Effector memory CD8-positive, alpha-beta T cell (primary cell): ENCODE measurements around the gene NTM.

ENCODE experiments used
- ATAC-seq: fragments of 150-1000 bp; cut with Tn5 transposase; replicated peaks from 2 replicates; pipeline ENCODE4 v1.10.0; 2021; ENCODE audit warnings: mild to moderate bottlenecking, moderate library complexity
- DNase-seq, 3 experiments: peaks; one replicate each; pipeline ENCODE4 v3.0.0; 2021
- H3K27ac Mint-ChIP-seq, 2 donors: one replicate each; pipeline ENCODE4 v1.8.0; 2022; ENCODE audit warnings: mild to moderate bottlenecking in 2 of 2, mixed read lengths in 2 of 2, moderate library complexity in 2 of 2
- H3K27me3 Mint-ChIP-seq, 2 donors: one replicate each; pipeline ENCODE4 v1.8.0; 2022; ENCODE audit warnings: mixed read lengths in 2 of 2
- H3K36me3 Mint-ChIP-seq: one replicate; pipeline ENCODE4 v1.8.0; 2022; ENCODE audit warnings: mild to moderate bottlenecking, moderate library complexity, mixed read lengths; ENCODE audit not compliant: insufficient read depth
- H3K4me1 Mint-ChIP-seq, 2 donors: one replicate each; pipeline ENCODE4 v1.8.0; 2022; ENCODE audit warnings: low read depth in 2 of 2, mixed read lengths in 2 of 2
- H3K4me3 Mint-ChIP-seq, 2 donors: one replicate each; pipeline ENCODE4 v1.8.0; 2022; ENCODE audit warnings: mild to moderate bottlenecking in 2 of 2, mixed read lengths in 2 of 2, moderate library complexity in 2 of 2
- H3K9me3 Mint-ChIP-seq, 2 donors: one replicate each; pipeline ENCODE4 v1.8.0; 2022; ENCODE audit warnings: mixed read lengths in 2 of 2

NTM gene

DNA sequence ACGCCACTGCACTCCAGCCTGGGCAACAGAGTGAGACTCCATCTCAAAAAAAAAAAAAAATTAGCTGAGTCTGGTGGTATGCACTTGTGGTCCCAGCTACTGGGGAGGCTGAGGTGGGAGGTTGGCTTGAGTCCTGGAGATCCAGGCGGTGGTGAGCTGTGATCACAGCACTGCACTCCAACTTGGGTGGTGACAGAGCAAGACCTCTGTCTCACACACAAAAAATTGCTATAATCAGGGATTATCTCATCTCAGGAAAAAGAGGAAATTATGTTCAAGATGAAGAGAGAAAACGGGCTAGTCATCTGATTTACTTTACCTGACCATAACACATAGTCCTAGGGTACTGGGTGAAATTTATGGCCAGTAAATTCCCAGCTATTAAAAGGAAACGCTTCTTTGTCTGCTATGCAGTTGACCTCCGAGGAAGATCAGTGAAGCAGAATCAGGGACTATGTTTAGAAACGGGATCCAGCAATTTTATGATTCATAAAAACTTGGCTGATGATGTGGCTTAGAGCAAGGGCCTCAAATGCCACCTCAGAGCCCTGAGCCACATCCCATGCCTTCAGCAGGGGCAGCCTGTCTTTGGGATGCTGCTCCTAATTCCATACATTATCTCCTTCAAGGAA, 386.2 kb downstream of the NTM start:
- H3K9me3 Mint-ChIP-seq, result peaks cover 0 to 2% of the 10 kb centered on the region in 2 donors
- H3K4me1 Mint-ChIP-seq, result no peaks in the 10 kb centered on the region
- H3K27me3 Mint-ChIP-seq, result no peaks in the 10 kb centered on the region
- no peak for ATAC-seq
- H3K27ac Mint-ChIP-seq, result no peak overlapping the region
- no peak overlapping the region for H3K4me3 Mint-ChIP-seq
- no peaks in the 10 kb centered on the region for H3K36me3 Mint-ChIP-seq
- no peak for DNase-seq

DNA sequence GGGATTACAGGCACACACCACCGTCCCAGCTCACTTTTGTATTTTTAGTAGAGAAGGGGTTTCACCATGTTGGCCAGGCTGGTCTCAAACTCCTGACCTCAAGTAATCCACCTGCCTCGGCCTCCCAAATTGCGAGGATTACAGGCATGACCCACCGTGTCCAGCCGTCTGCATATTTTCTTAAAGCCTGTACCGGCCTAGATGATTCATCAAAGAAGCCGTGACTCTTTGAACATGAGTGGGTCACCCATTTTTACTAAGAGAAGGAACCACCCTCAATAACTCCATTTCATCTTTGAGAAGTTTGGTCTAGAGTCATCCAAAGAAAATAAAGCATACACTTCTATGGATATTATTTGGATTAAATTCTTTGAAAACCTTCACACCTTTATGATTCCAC, 388.3 kb downstream of the NTM start:
- Mint-ChIP-seq H3K36me3 (no peaks in the 10 kb centered on the region), H3K27me3 (no peaks in the 10 kb centered on the region), H3K27ac (no peak overlapping the region), H3K4me1 (no peaks in the 10 kb centered on the region), H3K4me3 (no peak overlapping the region), H3K9me3 (no peaks in the 10 kb centered on the region)
- no peak for ATAC-seq
- no peak for DNase-seq

DNA sequence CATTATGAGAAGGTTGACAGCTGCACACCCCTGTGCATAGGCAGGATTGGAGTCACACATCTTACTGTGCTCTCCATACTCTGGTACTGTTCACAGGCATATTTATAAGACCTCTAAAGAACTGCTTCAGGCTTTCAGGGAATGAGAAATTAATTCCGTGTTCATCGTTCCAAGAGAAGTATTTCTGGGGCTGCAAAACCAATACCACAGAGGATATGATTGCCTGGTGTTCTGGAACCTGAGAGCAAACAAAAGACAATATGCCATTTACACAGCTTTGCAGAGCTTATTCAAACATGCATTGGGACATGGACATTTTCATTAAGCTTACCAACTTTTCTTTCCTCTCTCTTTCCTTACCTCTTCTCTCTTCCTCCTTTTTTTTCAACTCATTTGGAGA, 388.7 kb downstream of the NTM start:
- Mint-ChIP-seq H3K9me3 (no peaks in the 10 kb centered on the region), H3K27ac (no peak overlapping the region), H3K4me1 (no peaks in the 10 kb centered on the region), H3K4me3 (no peak overlapping the region), H3K27me3 (no peaks in the 10 kb centered on the region), H3K36me3 (no peaks in the 10 kb centered on the region)
- DNase-seq, result no peak
- no peak for ATAC-seq

DNA sequence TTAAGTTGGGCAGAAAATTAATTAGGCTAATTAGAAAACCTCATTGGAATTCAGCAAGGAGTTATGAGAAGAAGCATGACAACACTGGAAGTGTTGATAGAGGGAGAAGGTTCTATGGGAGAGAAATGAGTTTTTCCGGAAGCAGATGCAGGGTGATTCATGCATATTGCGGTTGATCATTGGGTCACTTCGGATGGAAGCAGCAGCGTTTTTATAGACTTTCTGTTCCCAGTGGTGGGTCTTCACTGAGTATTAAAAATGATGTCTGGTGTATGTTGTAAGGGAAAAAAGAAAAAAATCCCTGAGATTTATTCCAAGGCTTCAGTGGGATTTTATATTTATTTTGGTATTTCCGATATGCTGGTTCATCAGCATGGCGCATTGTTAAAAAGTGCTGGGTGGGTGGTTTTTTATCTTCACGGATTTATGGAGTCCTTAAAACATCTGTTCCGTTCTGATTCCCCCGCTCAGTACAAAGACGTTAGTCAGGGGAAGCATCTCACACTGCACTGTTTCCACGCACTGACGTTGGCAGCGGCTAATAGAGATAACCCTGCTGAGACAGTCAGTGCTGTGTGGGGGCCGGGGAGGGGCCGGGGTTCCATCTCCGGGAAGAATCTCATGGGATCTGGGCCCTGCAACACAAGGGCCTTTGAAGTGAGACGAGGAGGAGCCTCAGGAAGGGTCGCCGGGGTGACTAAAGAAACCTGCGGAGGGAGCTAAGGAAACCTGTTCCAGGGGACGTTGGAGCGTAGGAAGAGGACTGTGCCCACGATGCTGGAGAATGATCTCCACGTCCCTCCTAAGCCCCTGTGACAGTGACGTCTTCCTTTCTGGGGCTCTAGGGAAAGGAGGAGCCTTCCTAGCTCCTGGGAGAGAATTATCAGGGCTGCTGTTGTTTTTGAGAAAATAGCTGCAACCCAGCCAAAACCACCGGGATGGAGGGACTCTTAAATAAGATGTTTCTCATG, 390.0 kb downstream of the NTM start:
- DNase-seq (no peak), ATAC-seq (no peak)
- H3K9me3 Mint-ChIP-seq, result peaks cover 0 to 5% of the 10 kb centered on the region in 2 donors
- H3K27ac Mint-ChIP-seq, result no peak overlapping the region
- no peaks in the 10 kb centered on the region for H3K4me1 Mint-ChIP-seq
- no peaks in the 10 kb centered on the region for H3K27me3 Mint-ChIP-seq
- H3K36me3 Mint-ChIP-seq, result no peaks in the 10 kb centered on the region
- no peak overlapping the region for H3K4me3 Mint-ChIP-seq

DNA sequence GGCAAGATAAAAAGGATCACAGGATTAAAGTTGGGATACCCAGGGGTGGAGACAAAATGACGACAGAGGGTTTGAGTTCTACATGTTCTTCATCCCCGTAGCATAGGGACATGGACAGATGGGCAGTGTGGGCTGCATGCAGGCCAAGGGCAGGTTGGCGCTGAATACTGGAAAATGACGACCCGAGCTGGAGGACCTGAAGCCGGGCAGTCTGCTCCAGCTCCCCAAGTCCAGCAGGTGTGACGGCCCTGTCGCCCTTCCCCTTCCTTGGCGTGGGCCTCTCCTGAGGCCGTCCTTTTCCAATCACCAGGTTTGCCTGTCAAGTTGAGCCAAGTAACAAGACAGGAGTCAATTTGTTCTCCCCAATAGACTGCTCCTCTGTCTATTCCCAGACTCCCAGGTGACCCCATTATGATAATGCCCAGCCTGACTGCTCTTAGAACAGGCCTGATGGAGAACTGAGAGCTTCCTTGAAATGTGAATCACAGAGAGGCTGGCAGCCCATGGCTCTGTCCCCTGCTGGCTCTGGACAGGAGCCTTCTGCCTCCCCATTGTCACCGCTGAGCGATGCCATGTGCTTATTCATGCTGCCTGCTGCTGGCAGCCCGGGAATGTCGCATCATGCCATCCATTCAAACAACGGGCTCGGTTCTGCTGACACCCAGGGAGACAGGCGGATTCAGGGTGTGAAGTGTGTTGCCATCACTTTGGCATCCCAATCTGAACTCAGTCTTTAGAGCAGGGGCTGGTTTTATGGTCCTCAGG, 392.1 kb downstream of the NTM start:
- Mint-ChIP-seq H3K4me1 (no peaks in the 10 kb centered on the region), H3K4me3 (no peak overlapping the region), H3K9me3 (peaks cover 0 to 9% of the 10 kb centered on the region in 2 donors), H3K36me3 (no peaks in the 10 kb centered on the region), H3K27ac (no peak overlapping the region), H3K27me3 (no peaks in the 10 kb centered on the region)
- ATAC-seq, result no peak
- no peak for DNase-seq

DNA sequence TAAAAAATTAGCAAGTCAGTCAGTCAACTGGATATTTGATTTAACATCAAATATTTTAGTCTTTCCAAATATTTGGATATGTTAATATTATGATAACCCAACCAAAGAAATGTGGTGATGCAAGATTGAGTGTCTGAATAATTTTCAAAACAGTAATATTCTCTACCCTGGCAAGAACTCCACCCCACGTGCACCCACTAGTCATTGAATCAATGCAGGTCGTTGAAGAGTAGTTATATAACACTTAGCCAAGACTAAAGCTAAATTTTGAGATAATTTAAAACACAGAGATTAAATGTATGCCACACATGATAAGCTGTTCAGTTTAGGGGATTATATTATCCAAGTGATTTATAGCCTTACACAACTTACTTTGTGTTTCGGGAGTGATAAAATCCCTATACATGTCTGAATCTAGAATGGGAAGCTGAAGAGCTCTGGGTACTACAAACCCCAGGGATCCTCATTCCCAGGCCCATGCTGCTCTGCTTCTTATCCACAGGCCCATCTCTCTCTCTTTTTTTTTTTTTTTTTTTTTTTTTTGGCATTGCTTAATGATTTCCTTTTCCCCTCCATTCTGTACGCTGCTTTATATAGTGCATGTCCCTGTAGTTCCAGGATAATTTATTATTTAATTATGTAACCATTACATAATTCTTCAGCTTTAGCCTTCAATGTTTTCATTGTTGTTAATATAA, 392.9 kb downstream of the NTM start:
- Mint-ChIP-seq H3K9me3 (peaks cover 0 to 9% of the 10 kb centered on the region in 2 donors), H3K4me3 (no peak overlapping the region), H3K36me3 (no peaks in the 10 kb centered on the region), H3K27me3 (no peaks in the 10 kb centered on the region), H3K27ac (no peak overlapping the region), H3K4me1 (no peaks in the 10 kb centered on the region)
- ATAC-seq (no peak), DNase-seq (no peak)

DNA sequence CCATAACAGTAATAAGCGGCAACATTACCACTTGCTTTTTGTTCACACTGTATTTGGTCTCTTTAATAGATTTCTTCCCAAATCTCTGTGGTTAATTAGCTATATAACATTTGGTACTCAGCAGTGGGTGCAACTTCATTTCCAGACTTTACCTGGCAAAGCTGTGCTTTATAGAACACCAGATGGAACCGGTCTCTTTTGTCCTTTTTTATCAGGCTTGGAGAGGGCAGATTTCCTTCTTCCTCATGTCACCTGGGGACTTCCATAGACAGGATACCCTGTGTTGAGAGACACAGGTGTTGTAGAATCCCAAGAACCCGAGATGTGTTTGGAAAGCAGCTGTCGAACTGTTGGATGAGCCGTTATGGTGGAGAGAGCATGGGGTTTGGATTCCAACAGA, 393.7 kb downstream of the NTM start:
- Mint-ChIP-seq H3K4me3 (no peak overlapping the region), H3K4me1 (no peaks in the 10 kb centered on the region), H3K27me3 (no peaks in the 10 kb centered on the region), H3K9me3 (peaks cover 0 to 9% of the 10 kb centered on the region in 2 donors), H3K27ac (no peak overlapping the region), H3K36me3 (no peaks in the 10 kb centered on the region)
- DNase-seq (no peak), ATAC-seq (no peak)

DNA sequence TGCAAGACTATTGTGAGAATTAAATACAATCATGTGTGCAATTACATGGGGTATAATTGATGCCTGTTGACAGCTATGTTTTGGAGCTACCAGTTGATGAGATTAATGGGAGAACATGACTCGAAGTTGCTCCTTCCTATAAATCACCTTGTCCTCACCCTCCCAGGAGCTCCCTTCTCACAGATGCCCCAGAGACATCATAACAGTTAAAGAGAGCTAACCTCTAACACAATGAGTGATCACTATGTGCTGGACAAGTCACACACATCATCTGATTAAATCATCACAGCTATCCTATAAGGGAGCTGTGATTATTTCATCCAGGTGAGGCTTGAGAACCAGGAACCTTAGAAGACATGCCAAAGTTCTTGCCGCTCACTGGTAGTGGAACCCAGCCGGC, 394.2 kb downstream of the NTM start:
- H3K4me3 Mint-ChIP-seq, result no peak overlapping the region
- H3K27ac Mint-ChIP-seq, result no peak overlapping the region
- ATAC-seq (no peak), DNase-seq (no peak)
- H3K27me3 Mint-ChIP-seq, result no peaks in the 10 kb centered on the region
- H3K9me3 Mint-ChIP-seq, result peaks cover 0 to 9% of the 10 kb centered on the region in 2 donors
- H3K36me3 Mint-ChIP-seq, result no peaks in the 10 kb centered on the region
- H3K4me1 Mint-ChIP-seq, result no peaks in the 10 kb centered on the region

DNA sequence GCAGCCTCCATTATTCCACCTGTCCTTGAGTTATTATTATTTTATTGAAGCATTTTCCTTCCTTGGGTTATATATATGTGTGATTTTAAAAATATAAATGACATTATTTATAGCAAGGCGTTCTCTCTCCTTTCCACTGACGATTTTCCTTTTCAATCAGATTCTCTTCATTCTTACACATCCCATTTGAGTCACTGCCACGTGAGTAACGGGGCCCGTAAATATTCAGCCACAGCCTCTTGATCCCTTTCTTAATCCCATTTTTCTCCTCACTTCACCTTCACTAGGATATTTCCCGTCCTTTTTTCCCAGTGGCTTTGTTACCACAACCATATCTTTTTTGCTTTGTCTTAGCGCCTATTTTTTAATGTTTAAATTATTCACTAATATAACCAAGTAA, 396.2 kb downstream of the NTM start:
- no peak overlapping the region for H3K4me3 Mint-ChIP-seq
- H3K4me1 Mint-ChIP-seq, result no peaks in the 10 kb centered on the region
- peaks cover 3 to 9% of the 10 kb centered on the region in 2 donors for H3K9me3 Mint-ChIP-seq
- H3K27me3 Mint-ChIP-seq, result no peaks in the 10 kb centered on the region
- ATAC-seq, result no peak
- no peak for DNase-seq
- no peak overlapping the region for H3K27ac Mint-ChIP-seq
- H3K36me3 Mint-ChIP-seq, result no peaks in the 10 kb centered on the region

DNA sequence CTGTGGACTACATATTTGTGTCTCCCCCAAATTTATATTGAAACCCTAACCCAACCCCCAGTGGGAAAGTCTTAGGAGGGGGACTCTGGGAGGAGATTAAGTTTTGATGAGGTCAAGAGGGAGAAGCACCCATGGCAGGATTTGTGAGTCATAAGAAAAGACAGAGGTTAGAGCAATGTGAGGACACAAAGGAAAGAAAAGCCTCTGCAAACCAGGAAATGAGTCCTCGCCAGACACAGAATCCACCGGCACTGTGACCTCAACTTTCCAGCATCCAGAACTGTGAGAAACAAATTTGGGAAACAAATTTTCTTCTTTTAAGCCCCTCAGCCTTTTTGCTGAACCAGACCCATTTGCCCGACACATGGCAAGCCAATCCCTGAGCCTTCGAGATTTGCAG, 397.0 kb downstream of the NTM start:
- DNase-seq (no peak), ATAC-seq (no peak)
- H3K4me1 Mint-ChIP-seq, result no peaks in the 10 kb centered on the region
- peaks cover 3 to 9% of the 10 kb centered on the region in 2 donors for H3K9me3 Mint-ChIP-seq
- H3K4me3 Mint-ChIP-seq, result no peak overlapping the region
- H3K27ac Mint-ChIP-seq, result no peak overlapping the region
- no peaks in the 10 kb centered on the region for H3K27me3 Mint-ChIP-seq
- no peaks in the 10 kb centered on the region for H3K36me3 Mint-ChIP-seq

DNA sequence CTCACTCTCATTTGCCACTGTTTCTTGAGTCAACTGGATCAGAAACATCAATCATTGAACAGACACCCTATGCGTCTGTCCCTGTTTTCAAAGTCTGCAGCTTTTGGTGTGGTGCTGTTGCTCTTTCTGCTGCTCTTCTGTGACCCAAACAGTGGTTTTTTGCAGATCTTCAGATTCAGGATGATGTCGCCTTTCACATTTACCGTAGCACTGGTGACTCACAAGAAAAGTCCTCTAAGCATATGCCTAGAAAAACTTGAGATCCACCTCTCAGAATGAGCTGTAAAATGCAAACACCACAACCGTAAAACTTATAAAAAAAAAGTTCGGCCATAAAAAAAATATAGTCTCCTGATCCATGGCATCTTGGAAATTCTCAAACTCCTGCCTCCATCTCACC, 400.4 kb downstream of the NTM start:
- Mint-ChIP-seq H3K27ac (no peak overlapping the region), H3K27me3 (no peaks in the 10 kb centered on the region), H3K4me3 (no peak overlapping the region), H3K9me3 (peaks cover 8 to 9% of the 10 kb centered on the region in 2 donors), H3K36me3 (no peaks in the 10 kb centered on the region), H3K4me1 (no peaks in the 10 kb centered on the region)
- no peak for ATAC-seq
- DNase-seq, result no peak

DNA sequence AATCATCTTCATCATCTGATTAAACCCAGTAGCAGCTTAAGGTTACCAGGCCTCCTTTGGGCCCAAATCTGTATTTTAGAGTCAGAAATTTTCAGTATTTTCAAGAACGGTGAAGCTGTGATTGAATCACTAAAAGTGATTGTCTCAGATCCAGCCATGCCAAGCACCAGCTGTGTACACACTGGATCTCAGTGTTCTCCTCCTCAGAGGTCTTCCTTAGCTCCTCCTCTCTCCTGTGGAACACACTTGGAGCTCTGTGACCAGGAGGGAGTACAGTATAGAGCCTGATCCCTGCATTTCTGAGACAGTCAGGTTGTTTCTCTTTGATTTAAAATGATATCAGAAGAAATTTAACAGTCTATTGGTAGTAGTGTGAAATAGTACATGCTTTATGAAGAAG, 401.1 kb downstream of the NTM start:
- Mint-ChIP-seq H3K27me3 (no peaks in the 10 kb centered on the region), H3K36me3 (no peaks in the 10 kb centered on the region), H3K9me3 (peaks cover 8 to 9% of the 10 kb centered on the region in 2 donors), H3K4me1 (no peaks in the 10 kb centered on the region), H3K4me3 (no peak overlapping the region), H3K27ac (no peak overlapping the region)
- DNase-seq, result no peak
- ATAC-seq, result no peak

DNA sequence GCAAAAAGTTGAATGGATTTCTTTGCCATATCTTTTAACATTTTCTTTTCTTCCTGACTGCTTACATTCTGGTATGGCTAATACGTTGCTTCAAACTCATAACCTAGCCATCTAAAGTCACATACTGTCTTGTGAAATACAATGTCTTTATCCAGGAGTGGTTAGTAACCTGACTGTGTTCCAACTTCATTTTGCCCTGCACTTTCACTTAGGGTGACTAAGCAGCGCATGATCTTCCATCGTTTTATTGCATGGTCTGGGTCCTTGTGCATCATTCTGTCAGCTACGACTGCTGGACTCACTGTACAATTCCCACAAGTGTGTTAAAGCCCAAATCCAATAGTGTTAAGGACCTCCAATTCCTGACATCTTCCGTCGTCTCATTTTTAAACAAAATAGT, 403.2 kb downstream of the NTM start:
- no peak for ATAC-seq
- no peaks in the 10 kb centered on the region for H3K36me3 Mint-ChIP-seq
- H3K4me3 Mint-ChIP-seq, result no peak overlapping the region
- H3K27me3 Mint-ChIP-seq, result no peaks in the 10 kb centered on the region
- no peak overlapping the region for H3K27ac Mint-ChIP-seq
- no peak for DNase-seq
- H3K9me3 Mint-ChIP-seq, result peaks cover 8 to 9% of the 10 kb centered on the region in 2 donors
- H3K4me1 Mint-ChIP-seq, result no peaks in the 10 kb centered on the region
